ENCODE results near the gene GCSH.

GRCh38 chr16:81066681-81067080 lies 29.5 kb downstream of the GCSH start:
- TF ChIP-seq EGR1 (IDR thresholded peaks at IDR 0.05; ENCODE audit: borderline replicate concordance in 1 of 2, low read depth in 2 of 2, low read length in 2 of 2) (no peak), HDAC2 (IDR thresholded peaks at IDR 0.05) (no peak), CEBPB (IDR thresholded peaks at IDR 0.05; ENCODE audit: borderline replicate concordance in 1 of 2, low read depth in 2 of 2, low read length in 2 of 2) (no peak), SPI1 (IDR thresholded peaks at IDR 0.05; ENCODE audit: borderline replicate concordance, insufficient read depth, low read depth, low read length) (no peak), ZNF207 (IDR thresholded peaks at IDR 0.05; ENCODE audit: borderline replicate concordance) (no peak), E2F4 (IDR thresholded peaks at IDR 0.05; ENCODE audit: low read depth, low read length) (no peak), JUNB (IDR thresholded peaks at IDR 0.05) (no peak), RFX5 (IDR thresholded peaks at IDR 0.05; ENCODE audit: low read depth, low read length) (no peak), TCF12 (IDR thresholded peaks at IDR 0.05; ENCODE audit: low read depth, low read length) (no peak)
- TF ChIP-seq, protein P1, sequence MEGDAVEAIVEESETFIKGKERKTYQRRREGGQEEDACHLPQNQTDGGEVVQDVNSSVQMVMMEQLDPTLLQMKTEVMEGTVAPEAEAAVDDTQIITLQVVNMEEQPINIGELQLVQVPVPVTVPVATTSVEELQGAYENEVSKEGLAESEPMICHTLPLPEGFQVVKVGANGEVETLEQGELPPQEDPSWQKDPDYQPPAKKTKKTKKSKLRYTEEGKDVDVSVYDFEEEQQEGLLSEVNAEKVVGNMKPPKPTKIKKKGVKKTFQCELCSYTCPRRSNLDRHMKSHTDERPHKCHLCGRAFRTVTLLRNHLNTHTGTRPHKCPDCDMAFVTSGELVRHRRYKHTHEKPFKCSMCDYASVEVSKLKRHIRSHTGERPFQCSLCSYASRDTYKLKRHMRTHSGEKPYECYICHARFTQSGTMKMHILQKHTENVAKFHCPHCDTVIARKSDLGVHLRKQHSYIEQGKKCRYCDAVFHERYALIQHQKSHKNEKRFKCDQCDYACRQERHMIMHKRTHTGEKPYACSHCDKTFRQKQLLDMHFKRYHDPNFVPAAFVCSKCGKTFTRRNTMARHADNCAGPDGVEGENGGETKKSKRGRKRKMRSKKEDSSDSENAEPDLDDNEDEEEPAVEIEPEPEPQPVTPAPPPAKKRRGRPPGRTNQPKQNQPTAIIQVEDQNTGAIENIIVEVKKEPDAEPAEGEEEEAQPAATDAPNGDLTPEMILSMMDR (IDR thresholded peaks at IDR 0.05 in 2 of 3, conservative IDR thresholded peaks at IDR 0.05 in 1 of 3; ENCODE audit: control insufficient read depth in 2 of 3, extremely low read depth in 1 of 3, insufficient read depth in 1 of 3, low read depth in 3 of 3, low read length in 3 of 3) = no peak
- TF ChIP-seq, protein P2, sequence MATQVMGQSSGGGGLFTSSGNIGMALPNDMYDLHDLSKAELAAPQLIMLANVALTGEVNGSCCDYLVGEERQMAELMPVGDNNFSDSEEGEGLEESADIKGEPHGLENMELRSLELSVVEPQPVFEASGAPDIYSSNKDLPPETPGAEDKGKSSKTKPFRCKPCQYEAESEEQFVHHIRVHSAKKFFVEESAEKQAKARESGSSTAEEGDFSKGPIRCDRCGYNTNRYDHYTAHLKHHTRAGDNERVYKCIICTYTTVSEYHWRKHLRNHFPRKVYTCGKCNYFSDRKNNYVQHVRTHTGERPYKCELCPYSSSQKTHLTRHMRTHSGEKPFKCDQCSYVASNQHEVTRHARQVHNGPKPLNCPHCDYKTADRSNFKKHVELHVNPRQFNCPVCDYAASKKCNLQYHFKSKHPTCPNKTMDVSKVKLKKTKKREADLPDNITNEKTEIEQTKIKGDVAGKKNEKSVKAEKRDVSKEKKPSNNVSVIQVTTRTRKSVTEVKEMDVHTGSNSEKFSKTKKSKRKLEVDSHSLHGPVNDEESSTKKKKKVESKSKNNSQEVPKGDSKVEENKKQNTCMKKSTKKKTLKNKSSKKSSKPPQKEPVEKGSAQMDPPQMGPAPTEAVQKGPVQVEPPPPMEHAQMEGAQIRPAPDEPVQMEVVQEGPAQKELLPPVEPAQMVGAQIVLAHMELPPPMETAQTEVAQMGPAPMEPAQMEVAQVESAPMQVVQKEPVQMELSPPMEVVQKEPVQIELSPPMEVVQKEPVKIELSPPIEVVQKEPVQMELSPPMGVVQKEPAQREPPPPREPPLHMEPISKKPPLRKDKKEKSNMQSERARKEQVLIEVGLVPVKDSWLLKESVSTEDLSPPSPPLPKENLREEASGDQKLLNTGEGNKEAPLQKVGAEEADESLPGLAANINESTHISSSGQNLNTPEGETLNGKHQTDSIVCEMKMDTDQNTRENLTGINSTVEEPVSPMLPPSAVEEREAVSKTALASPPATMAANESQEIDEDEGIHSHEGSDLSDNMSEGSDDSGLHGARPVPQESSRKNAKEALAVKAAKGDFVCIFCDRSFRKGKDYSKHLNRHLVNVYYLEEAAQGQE (IDR thresholded peaks at IDR 0.05; ENCODE audit: low read depth, low read length) = no peak
